NT2/D1 (cell line): ENCODE results near the gene INSYN1.

Source experiments
- SUZ12 ChIP-seq: IDR thresholded peaks from 2 replicates; pipeline ENCODE4 v1.6.1; 2011; ENCODE audit not compliant: insufficient read length, insufficient read depth; ENCODE audit errors: extremely low read depth
- YY1 ChIP-seq: IDR thresholded peaks from 2 replicates; pipeline ENCODE4 v1.6.1; 2011; ENCODE audit not compliant: insufficient read length, insufficient read depth
- ZNF274 ChIP-seq: IDR thresholded peaks from 2 replicates; pipeline ENCODE4 v1.6.1; 2011; ENCODE audit warnings: mild to moderate bottlenecking, low read depth, low read length

DNA sequence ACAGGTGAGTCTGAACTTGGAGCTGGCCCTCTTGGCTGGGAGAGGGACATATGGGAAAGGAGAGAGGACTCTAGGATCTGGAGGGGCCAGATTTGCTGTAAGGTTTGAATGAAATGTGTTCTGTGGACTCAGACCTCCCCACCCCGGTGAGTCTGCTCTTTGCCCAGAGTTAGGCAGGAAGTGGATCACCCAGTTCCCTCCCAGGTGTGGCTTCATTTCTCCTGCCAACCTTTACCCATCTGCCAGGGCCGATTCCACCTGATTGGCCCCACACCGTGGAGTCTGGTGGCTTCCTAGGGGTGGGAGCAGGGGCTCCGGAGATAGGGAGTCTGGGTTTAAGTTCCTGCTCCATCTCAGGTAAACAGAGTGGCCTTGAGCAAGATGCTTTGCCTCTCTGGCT, 43.5 kb downstream of the INSYN1 start:
- no peak for TF ChIP-seq ZNF274
- TF ChIP-seq YY1: no peak
- TF ChIP-seq SUZ12: no peak
